OCI-LY7 (cell line): ENCODE measurements around the gene A1CF. TPM values are rescaled to one million over a fixed set of nuclear protein-coding genes. Genes with fewer than 3 reads are reported as not detected.

Source experiments
- BruUV-seq: library from RNA; stranded (reverse); fragments of 400-500 nt; replicated peaks from 2 replicates; lab custom pipeline; 2021; lab: Mats Ljungman, UMichigan
- CTCF ChIA-PET: fragments of 300-600 bp; sonication (Branson Sonifier 250); formaldehyde crosslinking; loops from one replicate; lab custom pipeline; 2022; ENCODE audit warnings: antibody characterized with exemption; ENCODE audit not compliant: unreplicated experiment; lab: Charles Lee
- POLR2A ChIA-PET: fragments of 300-600 bp; sonication (Branson Sonifier 250); formaldehyde crosslinking; loops from one replicate; lab custom pipeline; 2022; ENCODE audit warnings: antibody characterized with exemption; lab: Charles Lee
- DNase-seq: peaks from one replicate; pipeline ENCODE4 v3.0.0-alpha.2; 2015; ENCODE audit warnings: low spot score
- H2AFZ ChIP-seq: fragments of 200-600 bp; sonication (generic), shearing (Covaris generic); 2 replicates; pipeline ENCODE4 v1.6.1; 2014; ENCODE audit warnings: mild to moderate bottlenecking, antibody characterized with exemption, low read length, moderate library complexity
- H3K27ac ChIP-seq: fragments of 200-600 bp; sonication (generic); 2 replicates; pipeline ENCODE4 v1.5.1; 2014; ENCODE audit warnings: mixed run types, low read depth, mild to moderate bottlenecking, moderate library complexity, low read length, inconsistent platforms; ENCODE audit not compliant: poor library complexity, severe bottlenecking
- H3K36me3 ChIP-seq: fragments of 200-600 bp; sonication (generic); 2 replicates; pipeline ENCODE4 v1.6.1; 2014; ENCODE audit warnings: mild to moderate bottlenecking, antibody characterized with exemption, low read length, moderate library complexity, mixed read lengths; ENCODE audit not compliant: insufficient read depth
- H3K4me1 ChIP-seq: fragments of 200-600 bp; sonication (generic); 2 replicates; pipeline ENCODE4 v1.5.1; 2014; ENCODE audit warnings: mild to moderate bottlenecking, low read length; ENCODE audit not compliant: insufficient read depth, poor library complexity, severe bottlenecking
- H3K4me2 ChIP-seq: fragments of 200-600 bp; sonication (generic); 2 replicates; pipeline ENCODE4 v1.6.1; 2014; ENCODE audit warnings: mild to moderate bottlenecking, low read length
- H3K4me3 ChIP-seq: fragments of 200-600 bp; sonication (generic); 2 replicates; pipeline ENCODE4 v1.5.1; 2014; ENCODE audit warnings: mild to moderate bottlenecking, low read depth, low read length; ENCODE audit not compliant: poor library complexity, severe bottlenecking
- H3K79me2 ChIP-seq: fragments of 200-600 bp; sonication (generic); 2 replicates; pipeline ENCODE4 v1.6.1; 2016; ENCODE audit warnings: low read depth, mild to moderate bottlenecking, low read length, moderate library complexity, mixed read lengths; ENCODE audit not compliant: insufficient read depth
- H3K9me2 ChIP-seq: fragments of 200-600 bp; sonication (generic); 2 replicates; pipeline ENCODE4 v1.6.1; 2016; ENCODE audit warnings: mild to moderate bottlenecking, low read length, mixed read lengths; ENCODE audit not compliant: insufficient read depth
- H3K9me3 ChIP-seq: fragments of 200-600 bp; sonication (generic); 2 replicates; pipeline ENCODE4 v1.6.1; 2014; ENCODE audit warnings: mild to moderate bottlenecking, mixed run types, low read length, mixed read lengths
- H4K20me1 ChIP-seq: fragments of 200-600 bp; sonication (generic); 2 replicates; pipeline ENCODE4 v1.6.1; 2014; ENCODE audit warnings: mild to moderate bottlenecking, antibody characterized with exemption, low read length, moderate library complexity, mixed read lengths; ENCODE audit not compliant: insufficient read depth
- EZH2phosphoT487 ChIP-seq: fragments of 200-600 bp; sonication (generic); IDR thresholded peaks from 2 replicates; pipeline ENCODE4 v1.6.1; 2018; ENCODE audit warnings: low read depth, borderline replicate concordance, mild to moderate bottlenecking, mixed run types, antibody characterized with exemption, low read length, moderate library complexity, mixed read lengths
- intact Hi-C: fragments of 100-400 bp; cut with micrococcal nuclease; formaldehyde crosslinking; loops from one replicate; pipeline ENCODE4 v1.10.0; 2022; ENCODE audit not compliant: unreplicated experiment
- total RNA-seq, 2 experiments: library from RNA; depleted of rRNA in 1 of 2; stranded (reverse); fragments of >200 nt in 1 of 2; shearing (Covaris generic) in 1 of 2; gene quantifications; 2 replicates each; pipeline ENCODE4 v1.2.3, GENCODE V29; 2014 to 2022
- TF ChIP-seq, protein P1 (sequence below): fragments of 200-600 bp; sonication (generic); conservative IDR thresholded peaks from 2 replicates; pipeline ENCODE4 v1.5.1; 2014; ENCODE audit warnings: mild to moderate bottlenecking, antibody characterized with exemption, low read length, moderate library complexity, mixed read lengths

The A1CF gene
- total RNA-seq, 2 experiments from 2014 or later, result not detected

DNA sequence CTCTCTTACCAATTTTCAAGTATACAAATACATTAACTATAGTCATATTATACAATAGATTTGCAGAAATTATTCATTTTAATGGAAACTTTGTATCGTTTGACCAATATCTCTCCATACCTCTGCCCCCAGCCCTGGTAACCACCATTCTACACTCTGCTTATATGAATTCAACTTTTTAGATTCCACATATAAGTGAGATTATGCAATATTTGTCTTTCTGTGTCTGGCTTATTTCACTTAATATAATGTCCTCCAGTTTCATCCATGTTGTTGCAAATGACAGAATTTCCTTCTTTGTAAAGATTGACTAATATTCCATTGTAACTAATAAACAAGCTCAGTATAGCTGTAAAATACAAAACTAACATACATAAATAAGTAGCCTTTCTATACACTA, 55.4 kb downstream of the A1CF start:
- ChIA-PET POLR2A (interaction anchor here (0.6 to 1.0 kb wide), 2 partner anchors 14 to 25 kb away, joined by 3 to 4 read pairs; no protein-coding TSS in a partner anchor), CTCF (no interaction called here)
- no peak for TF ChIP-seq EZH2phosphoT487
- TF ChIP-seq, protein P1, sequence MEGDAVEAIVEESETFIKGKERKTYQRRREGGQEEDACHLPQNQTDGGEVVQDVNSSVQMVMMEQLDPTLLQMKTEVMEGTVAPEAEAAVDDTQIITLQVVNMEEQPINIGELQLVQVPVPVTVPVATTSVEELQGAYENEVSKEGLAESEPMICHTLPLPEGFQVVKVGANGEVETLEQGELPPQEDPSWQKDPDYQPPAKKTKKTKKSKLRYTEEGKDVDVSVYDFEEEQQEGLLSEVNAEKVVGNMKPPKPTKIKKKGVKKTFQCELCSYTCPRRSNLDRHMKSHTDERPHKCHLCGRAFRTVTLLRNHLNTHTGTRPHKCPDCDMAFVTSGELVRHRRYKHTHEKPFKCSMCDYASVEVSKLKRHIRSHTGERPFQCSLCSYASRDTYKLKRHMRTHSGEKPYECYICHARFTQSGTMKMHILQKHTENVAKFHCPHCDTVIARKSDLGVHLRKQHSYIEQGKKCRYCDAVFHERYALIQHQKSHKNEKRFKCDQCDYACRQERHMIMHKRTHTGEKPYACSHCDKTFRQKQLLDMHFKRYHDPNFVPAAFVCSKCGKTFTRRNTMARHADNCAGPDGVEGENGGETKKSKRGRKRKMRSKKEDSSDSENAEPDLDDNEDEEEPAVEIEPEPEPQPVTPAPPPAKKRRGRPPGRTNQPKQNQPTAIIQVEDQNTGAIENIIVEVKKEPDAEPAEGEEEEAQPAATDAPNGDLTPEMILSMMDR, result no peak
- intact Hi-C loops, result no loop called here
- no peak for DNase-seq
- Histone ChIP-seq H3K4me3 (no peak overlapping the region), H3K79me2 (no peaks in the 10 kb centered on the region), H4K20me1 (no peaks in the 10 kb centered on the region), H3K36me3 (no peaks in the 10 kb centered on the region), H3K9me2 (no peaks in the 10 kb centered on the region), H2AFZ (no peak overlapping the region), H3K9me3 (no peaks in the 10 kb centered on the region), H3K4me2 (no peak overlapping the region), H3K27ac (no peak overlapping the region), H3K4me1 (no peaks in the 10 kb centered on the region)
- BruUV-seq, result no TSS peak

DNA sequence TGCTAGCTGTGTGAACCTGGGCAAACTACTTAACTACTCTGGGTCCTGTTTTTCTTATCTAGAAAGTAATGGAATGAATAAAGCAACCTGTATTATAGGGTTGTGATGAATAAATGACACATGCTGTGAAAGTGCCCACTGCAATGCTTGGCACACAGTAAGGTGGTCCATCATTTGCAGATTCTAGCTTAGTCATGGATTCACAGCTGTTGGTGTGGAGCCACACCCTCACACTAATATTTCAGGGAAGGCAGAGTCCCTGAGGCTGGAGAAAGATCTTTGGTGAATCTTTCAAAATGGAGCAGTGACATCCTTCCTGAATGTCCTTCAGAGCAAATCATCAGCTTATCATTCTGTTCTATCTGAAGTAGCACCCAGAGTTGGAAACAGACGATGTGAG, 60.6 kb downstream of the A1CF start:
- H3K4me2 ChIP-seq, result no peak overlapping the region
- no peaks in the 10 kb centered on the region for H3K36me3 ChIP-seq
- no peaks in the 10 kb centered on the region for H3K9me2 ChIP-seq
- no peak overlapping the region for H3K27ac ChIP-seq
- no peak for DNase-seq
- no peaks in the 10 kb centered on the region for H3K9me3 ChIP-seq
- POLR2A ChIA-PET, result interaction anchor here (1.7 kb wide), 1 partner anchor 15 kb away, joined by 3 read pairs; no protein-coding TSS in a partner anchor
- intact Hi-C loops, result no loop called here
- no peaks in the 10 kb centered on the region for H3K4me1 ChIP-seq
- CTCF ChIA-PET, result no interaction called here
- H3K79me2 ChIP-seq, result no peaks in the 10 kb centered on the region
- no peak overlapping the region for H3K4me3 ChIP-seq
- H2AFZ ChIP-seq, result no peak overlapping the region
- BruUV-seq, result no TSS peak
- TF ChIP-seq, protein P1, result no peak
- no peak for TF ChIP-seq EZH2phosphoT487
- H4K20me1 ChIP-seq, result no peaks in the 10 kb centered on the region

DNA sequence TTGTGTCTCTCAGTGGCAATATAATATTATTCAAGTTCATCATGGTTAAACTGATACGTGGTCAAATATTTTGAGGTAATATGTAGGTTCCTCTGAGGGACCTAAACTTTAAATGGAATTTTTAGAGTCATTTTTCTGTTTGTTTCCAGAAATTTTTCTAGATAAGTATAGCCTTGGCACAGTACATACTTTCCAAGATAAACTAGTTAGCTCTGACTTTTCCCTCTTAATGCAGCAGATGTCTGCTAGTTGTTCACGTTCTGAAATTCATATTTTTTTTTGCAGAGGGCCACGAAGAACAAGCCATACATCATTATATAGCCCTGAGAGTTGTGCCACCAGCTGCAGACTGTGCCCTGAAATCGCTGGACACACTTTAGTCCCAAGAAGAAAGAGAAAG, 61.6 kb downstream of the A1CF start:
- CTCF ChIA-PET, result no interaction called here
- intact Hi-C loops, result no loop called here

More for the DNA sequence above, 61.6 kb downstream of the A1CF start:
- no peak overlapping the region for H3K27ac ChIP-seq
- TF ChIP-seq, protein P1, result no peak
- H3K36me3 ChIP-seq, result no peaks in the 10 kb centered on the region
- H3K4me1 ChIP-seq, result no peaks in the 10 kb centered on the region
- H4K20me1 ChIP-seq, result no peaks in the 10 kb centered on the region
- no peaks in the 10 kb centered on the region for H3K9me3 ChIP-seq
- DNase-seq, result no peak
- no peak overlapping the region for H3K4me2 ChIP-seq
- no peaks in the 10 kb centered on the region for H3K9me2 ChIP-seq
- H3K4me3 ChIP-seq, result no peak overlapping the region
- H3K79me2 ChIP-seq, result no peaks in the 10 kb centered on the region
- no TSS peak for BruUV-seq
- H2AFZ ChIP-seq, result no peak overlapping the region
- POLR2A ChIA-PET, result interaction anchor here (0.6 to 1.7 kb wide), 2 partner anchors 14 to 223 kb away, joined by 3 to 4 read pairs; no protein-coding TSS in a partner anchor
